GM12878 (cell line): ENCODE data around the gene CIP2A. TPM values are rescaled to one million over a fixed set of nuclear protein-coding genes. Genes with fewer than 3 reads are reported as not detected.

Experiments
- ATAC-seq: fragments of 200-7000 bp; cut with Tn5 transposase; 3 replicates; pipeline ENCODE4 v1.9.1; 2020; ENCODE audit warnings: mild to moderate bottlenecking, moderate library complexity
- BruUV-seq: library from RNA; stranded (reverse); fragments of 400-500 nt; replicated peaks from 2 replicates; lab custom pipeline; 2021; lab: Mats Ljungman, UMichigan
- CTCF ChIA-PET: fragments of 300-600 bp; sonication (Branson Sonifier 250); formaldehyde crosslinking; extraction: SDS; loops from one replicate; lab custom pipeline; 2021; ENCODE audit warnings: inconsistent platforms; lab: Yijun Ruan, JAX
- POLR2A ChIA-PET: fragments of 350-600 bp; formaldehyde crosslinking; extraction: SDS; loops from one replicate; lab custom pipeline; 2021; ENCODE audit warnings: inconsistent platforms; lab: Charles Lee
- RAD21 ChIA-PET: fragments of 300-600 bp; sonication (Branson Sonifier 250); formaldehyde crosslinking; loops from one replicate; lab custom pipeline; 2023; ENCODE audit warnings: antibody characterized with exemption; ENCODE audit not compliant: unreplicated experiment; lab: Charles Lee
- SMC1A ChIA-PET: fragments of 300-600 bp; sonication (Branson Sonifier 250); formaldehyde crosslinking; loops from one replicate; lab custom pipeline; 2023; ENCODE audit not compliant: unreplicated experiment, uncharacterized antibody; lab: Charles Lee
- DNase-seq: peaks from one replicate; pipeline ENCODE4 v3.0.0-alpha.2; 2011; ENCODE audit warnings: low read depth, low spot score
- FAIRE-seq: peaks from 3 replicates; lab custom pipeline; 2011; peaks lifted over from hg19 to GRCh38; lab: Jason Lieb, UNC
- H2AFZ ChIP-seq: 2 replicates; pipeline ENCODE4 v1.6.0; 2011; ENCODE audit warnings: low read depth, low read length, control low read depth; ENCODE audit not compliant: control insufficient read depth
- H3K27ac ChIP-seq: 2 replicates; pipeline ENCODE4 v1.5.1; 2011; ENCODE audit warnings: control low read depth; ENCODE audit not compliant: control insufficient read depth, insufficient read depth
- H3K27me3 ChIP-seq, 2 experiments: replicated peaks in 1 of 2; 2 replicates each; pipeline versions ENCODE4 v1.6.0 to v1.6.1; 2011; ENCODE audit warnings: low read length in 1 of 2; ENCODE audit not compliant: control insufficient read depth in 2 of 2, insufficient read depth in 2 of 2
- H3K36me3 ChIP-seq, 2 experiments: 2 replicates each; pipeline ENCODE4 v1.5.1; 2011; ENCODE audit warnings: low read length in 1 of 2; ENCODE audit not compliant: control insufficient read depth in 2 of 2, insufficient read depth in 2 of 2
- H3K4me1 ChIP-seq: 2 replicates; pipeline ENCODE4 v1.6.1; 2011; ENCODE audit warnings: mild to moderate bottlenecking, low read length, moderate library complexity, mixed read lengths; ENCODE audit not compliant: control insufficient read depth, insufficient read depth
- H3K4me2 ChIP-seq: 2 replicates; pipeline ENCODE4 v1.6.0; 2011; ENCODE audit warnings: control low read depth; ENCODE audit not compliant: control insufficient read depth, insufficient read depth
- H3K4me3 ChIP-seq: fragments of 200-600 bp; sonication (generic); 2 replicates; pipeline ENCODE4 v1.5.1; 2016
- H3K79me2 ChIP-seq: 2 replicates; pipeline ENCODE4 v1.6.0; 2011; ENCODE audit warnings: low read length; ENCODE audit not compliant: control insufficient read depth, insufficient read depth
- H3K9ac ChIP-seq: 2 replicates; pipeline ENCODE4 v1.8.0; 2011; ENCODE audit warnings: low read length, control low read depth, mixed read lengths; ENCODE audit not compliant: control insufficient read depth, insufficient read depth
- H3K9me3 ChIP-seq: replicated peaks from 3 replicates; pipeline ENCODE4 v1.5.1; 2011; ENCODE audit warnings: mild to moderate bottlenecking, low read length; ENCODE audit not compliant: control insufficient read depth, insufficient read depth
- H4K20me1 ChIP-seq: 2 replicates; pipeline ENCODE4 v1.6.0; 2011; ENCODE audit not compliant: control insufficient read depth, insufficient read depth
- CEBPB ChIP-seq, 2 experiments: fragments of 150-350 bp in 1 of 2; IDR thresholded peaks; 2 replicates each; pipeline ENCODE4 v1.6.1; 2012 to 2014; ENCODE audit warnings: low read depth in 2 of 2, low read length in 2 of 2, borderline replicate concordance in 1 of 2, inconsistent platforms in 1 of 2
- CREM ChIP-seq: IDR thresholded peaks from 2 replicates; pipeline ENCODE4 v1.6.1; 2014; ENCODE audit warnings: antibody characterized with exemption, low read depth
- DPF2 ChIP-seq: fragments of 450-650 bp; IDR thresholded peaks from 2 replicates; pipeline ENCODE4 v1.6.1; 2017; ENCODE audit warnings: mild to moderate bottlenecking
- GABPA ChIP-seq: IDR thresholded peaks from 2 replicates; pipeline ENCODE4 v1.6.1; 2014; ENCODE audit warnings: antibody characterized with exemption, low read depth, mild to moderate bottlenecking, inconsistent platforms
- KLF5 ChIP-seq: fragments of 450-650 bp; IDR thresholded peaks from 2 replicates; pipeline ENCODE4 v1.6.1; 2014; ENCODE audit warnings: mild to moderate bottlenecking; ENCODE audit not compliant: partially characterized antibody
- RB1 ChIP-seq: fragments of 450-650 bp; formaldehyde crosslinking; IDR thresholded peaks from 2 replicates; pipeline ENCODE4 v1.6.1; 2017; ENCODE audit warnings: mild to moderate bottlenecking, borderline replicate concordance
- RELA ChIP-seq: fragments of 450-650 bp; IDR thresholded peaks from 2 replicates; pipeline ENCODE4 v1.8.0; 2014; ENCODE audit warnings: borderline replicate concordance; ENCODE audit not compliant: partially characterized antibody
- SMARCA5 ChIP-seq: fragments of 450-650 bp; IDR thresholded peaks from 2 replicates; pipeline ENCODE4 v1.6.1; 2017; ENCODE audit warnings: mild to moderate bottlenecking
- SREBF1 ChIP-seq: IDR thresholded peaks from 2 replicates; pipeline ENCODE4 v1.6.1; 2012; ENCODE audit warnings: mild to moderate bottlenecking, low read length
- TCF12 ChIP-seq: IDR thresholded peaks from 2 replicates; pipeline ENCODE4 v1.6.1; 2011; ENCODE audit warnings: low read depth, mild to moderate bottlenecking, low read length
- WRNIP1 ChIP-seq: IDR thresholded peaks from 2 replicates; pipeline ENCODE4 v1.6.1; 2011; ENCODE audit warnings: low read depth, low read length, improper control_type of control experiment, borderline replicate concordance
- in situ Hi-C: fragments of 300-500 bp; cut with MboI; formaldehyde crosslinking; loops from 9 replicates; pipeline ENCODE4 v1.14.3; 2018; ENCODE audit warnings: mixed read lengths
- intact Hi-C: fragments of 100-400 bp; cut with micrococcal nuclease; formaldehyde crosslinking; loops from one replicate; pipeline ENCODE4 v1.14.2; 2022; ENCODE audit not compliant: unreplicated experiment
- polyA plus RNA-seq, 11 experiments: library from polyadenylated mRNA; depleted of rRNA in 4 of 11; unstranded in 6 of 11; stranded (reverse) in 5 of 11; fragments of >200 nt; fragmentation: Nextera tagmentation in 4 of 11; fragmentation: Illumina TruSeq in 1 of 11; extraction: Ambion mirVana in 4 of 11; extraction: Trizol in 1 of 11; gene quantifications; 1 replicate in 1 of 11; 2 replicates in 10 of 11; pipeline versions ENCODE4 v1.2.1 to v1.2.3, GENCODE V29; 2011 to 2016; ENCODE audit warnings: inconsistent platforms in 2 of 11, missing spikeins in 2 of 11, low read depth in 1 of 11
- total RNA-seq, 4 experiments: library from RNA; depleted of rRNA in 3 of 4; stranded (reverse); fragments of >200 nt in 3 of 4; fragmentation: Illumina TruSeq in 1 of 4; extraction: Trizol in 1 of 4; gene quantifications; 2 replicates each; pipeline versions ENCODE4 v1.2.1 to v1.2.3, GENCODE V29; 2013 to 2021
- TF ChIP-seq, protein P1 (sequence below): fragments of 450-650 bp; IDR thresholded peaks from 2 replicates; pipeline ENCODE4 v1.6.1; 2016; ENCODE audit warnings: mild to moderate bottlenecking
- TF ChIP-seq, protein P2 (sequence below): IDR thresholded peaks from 2 replicates; pipeline ENCODE4 v1.6.1; 2011; ENCODE audit warnings: mild to moderate bottlenecking, low read depth, low read length, moderate library complexity; ENCODE audit not compliant: insufficient replicate concordance

The CIP2A gene
- total and polyA plus RNA-seq, 10 of the 15 experiments (the other 5 are each of a cell fraction or from before 2014, with no cell fraction given), result 12.5 to 29.7 (median 26.5) TPM

DNA sequence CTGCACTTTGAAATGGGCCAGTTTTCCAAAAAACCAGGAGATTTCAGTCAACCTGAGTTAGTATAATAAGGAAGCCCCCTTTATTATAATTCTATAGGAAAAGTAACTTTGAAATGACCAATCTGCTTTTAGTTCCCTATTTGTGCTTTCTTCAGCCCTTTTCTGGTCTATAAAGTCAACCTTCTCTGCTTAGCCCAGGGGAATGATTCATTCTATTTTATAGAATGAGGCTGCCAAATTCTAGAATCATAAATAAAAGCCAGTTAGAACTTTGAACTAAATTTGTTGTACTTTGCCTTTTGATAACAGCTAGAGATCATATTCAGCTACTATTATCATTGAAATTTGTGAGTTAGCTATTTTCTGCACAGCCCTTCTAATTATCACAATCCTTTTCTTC lies 24.7 kb downstream of the CIP2A start:
- RAD21 ChIA-PET, result interaction anchor here (1.0 to 1.9 kb wide), 2 partner anchors 9 to 12 kb away, joined by 3 to 6 read pairs; no protein-coding TSS in a partner anchor
- DNase-seq (no peak), FAIRE-seq (no peak), ATAC-seq (no peak)
- Histone ChIP-seq H3K27ac (no peak overlapping the region), H3K9me3 (no peaks in the 10 kb centered on the region), H2AFZ (no peak overlapping the region), H3K4me1 (no peaks in the 10 kb centered on the region), H3K4me2 (no peak overlapping the region), H3K4me3 (no peak overlapping the region), H3K36me3 (peaks cover 0 to 5% of the 10 kb centered on the region in 2 experiments), H3K27me3 (no peaks in the 10 kb centered on the region), H3K9ac (no peak overlapping the region), H3K79me2 (no peaks in the 10 kb centered on the region), H4K20me1 (no peaks in the 10 kb centered on the region)
- no peak for TF ChIP-seq CREM
- no peak for TF ChIP-seq CEBPB (IDR thresholded peaks at IDR 0.05; ENCODE audit: borderline replicate concordance in 1 of 2, low read depth in 2 of 2, low read length in 2 of 2)
- no peak for TF ChIP-seq RB1
- no peak for TF ChIP-seq DPF2
- no peak for TF ChIP-seq WRNIP1
- TF ChIP-seq TCF12, result no peak
- TF ChIP-seq GABPA, result no peak
- TF ChIP-seq, protein P1, sequence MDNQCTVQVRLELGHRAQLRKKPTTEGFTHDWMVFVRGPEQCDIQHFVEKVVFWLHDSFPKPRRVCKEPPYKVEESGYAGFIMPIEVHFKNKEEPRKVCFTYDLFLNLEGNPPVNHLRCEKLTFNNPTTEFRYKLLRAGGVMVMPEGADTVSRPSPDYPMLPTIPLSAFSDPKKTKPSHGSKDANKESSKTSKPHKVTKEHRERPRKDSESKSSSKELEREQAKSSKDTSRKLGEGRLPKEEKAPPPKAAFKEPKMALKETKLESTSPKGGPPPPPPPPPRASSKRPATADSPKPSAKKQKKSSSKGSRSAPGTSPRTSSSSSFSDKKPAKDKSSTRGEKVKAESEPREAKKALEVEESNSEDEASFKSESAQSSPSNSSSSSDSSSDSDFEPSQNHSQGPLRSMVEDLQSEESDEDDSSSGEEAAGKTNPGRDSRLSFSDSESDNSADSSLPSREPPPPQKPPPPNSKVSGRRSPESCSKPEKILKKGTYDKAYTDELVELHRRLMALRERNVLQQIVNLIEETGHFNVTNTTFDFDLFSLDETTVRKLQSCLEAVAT, result no peak
- TF ChIP-seq, protein P2, sequence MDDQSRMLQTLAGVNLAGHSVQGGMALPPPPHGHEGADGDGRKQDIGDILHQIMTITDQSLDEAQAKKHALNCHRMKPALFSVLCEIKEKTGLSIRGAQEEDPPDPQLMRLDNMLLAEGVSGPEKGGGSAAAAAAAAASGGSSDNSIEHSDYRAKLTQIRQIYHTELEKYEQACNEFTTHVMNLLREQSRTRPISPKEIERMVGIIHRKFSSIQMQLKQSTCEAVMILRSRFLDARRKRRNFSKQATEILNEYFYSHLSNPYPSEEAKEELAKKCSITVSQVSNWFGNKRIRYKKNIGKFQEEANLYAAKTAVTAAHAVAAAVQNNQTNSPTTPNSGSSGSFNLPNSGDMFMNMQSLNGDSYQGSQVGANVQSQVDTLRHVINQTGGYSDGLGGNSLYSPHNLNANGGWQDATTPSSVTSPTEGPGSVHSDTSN, result no peak
- no peak for TF ChIP-seq KLF5
- no peak for TF ChIP-seq SMARCA5
- TF ChIP-seq SREBF1, result no peak
- TF ChIP-seq RELA, result no peak
- in situ Hi-C loops, result no loop called here
- intact Hi-C loops, result no loop called here
- POLR2A ChIA-PET, result no interaction called here
- SMC1A ChIA-PET, result interaction anchor here (0.5 to 2.0 kb wide), 3 partner anchors 12 to 887 kb away, joined by 3 to 5 read pairs (median 3); no protein-coding TSS in a partner anchor
- no TSS peak for BruUV-seq
- CTCF ChIA-PET, result interaction anchor here (1.1 kb wide), 2 partner anchors 32 to 152 kb away, joined by 3 read pairs; no protein-coding TSS in a partner anchor
